ENCODE data around the gene RNGTT.
"Not testable (repeated sequence)": the region's sequence is repeated elsewhere in the genome, so short reads cannot be mapped to it uniquely, and the experiment has no call there.

DNA sequence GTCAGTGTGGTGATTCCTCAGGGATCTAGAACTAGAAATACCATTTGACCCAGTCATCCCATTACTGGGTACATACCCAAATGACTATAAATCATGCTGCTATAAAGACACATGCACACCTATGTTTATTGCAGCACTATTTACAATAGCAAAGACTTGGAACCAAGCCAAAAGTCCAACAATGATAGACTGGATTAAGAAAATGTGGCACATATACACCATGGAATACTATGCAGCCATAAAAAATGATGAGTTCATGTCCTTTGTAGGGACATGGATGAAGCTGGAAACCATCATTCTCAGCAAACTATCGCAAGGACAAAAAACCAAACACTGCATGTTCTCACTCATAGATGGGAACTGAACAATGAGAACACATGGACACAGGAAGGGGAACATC, 247.0 kb downstream of the RNGTT start:
- TF ChIP-seq, protein P1, sequence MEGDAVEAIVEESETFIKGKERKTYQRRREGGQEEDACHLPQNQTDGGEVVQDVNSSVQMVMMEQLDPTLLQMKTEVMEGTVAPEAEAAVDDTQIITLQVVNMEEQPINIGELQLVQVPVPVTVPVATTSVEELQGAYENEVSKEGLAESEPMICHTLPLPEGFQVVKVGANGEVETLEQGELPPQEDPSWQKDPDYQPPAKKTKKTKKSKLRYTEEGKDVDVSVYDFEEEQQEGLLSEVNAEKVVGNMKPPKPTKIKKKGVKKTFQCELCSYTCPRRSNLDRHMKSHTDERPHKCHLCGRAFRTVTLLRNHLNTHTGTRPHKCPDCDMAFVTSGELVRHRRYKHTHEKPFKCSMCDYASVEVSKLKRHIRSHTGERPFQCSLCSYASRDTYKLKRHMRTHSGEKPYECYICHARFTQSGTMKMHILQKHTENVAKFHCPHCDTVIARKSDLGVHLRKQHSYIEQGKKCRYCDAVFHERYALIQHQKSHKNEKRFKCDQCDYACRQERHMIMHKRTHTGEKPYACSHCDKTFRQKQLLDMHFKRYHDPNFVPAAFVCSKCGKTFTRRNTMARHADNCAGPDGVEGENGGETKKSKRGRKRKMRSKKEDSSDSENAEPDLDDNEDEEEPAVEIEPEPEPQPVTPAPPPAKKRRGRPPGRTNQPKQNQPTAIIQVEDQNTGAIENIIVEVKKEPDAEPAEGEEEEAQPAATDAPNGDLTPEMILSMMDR (IDR thresholded peaks at IDR 0.05), result not testable (repeated sequence)
- not testable (repeated sequence) for TF ChIP-seq POLR2A, EP300 (IDR thresholded peaks at IDR 0.05)
